ENCODE results near the gene CLN6.
"Not testable (repeated sequence)": the region's sequence is repeated elsewhere in the genome, so short reads cannot be mapped to it uniquely, and the experiment has no call there.

Gene CLN6

DNA sequence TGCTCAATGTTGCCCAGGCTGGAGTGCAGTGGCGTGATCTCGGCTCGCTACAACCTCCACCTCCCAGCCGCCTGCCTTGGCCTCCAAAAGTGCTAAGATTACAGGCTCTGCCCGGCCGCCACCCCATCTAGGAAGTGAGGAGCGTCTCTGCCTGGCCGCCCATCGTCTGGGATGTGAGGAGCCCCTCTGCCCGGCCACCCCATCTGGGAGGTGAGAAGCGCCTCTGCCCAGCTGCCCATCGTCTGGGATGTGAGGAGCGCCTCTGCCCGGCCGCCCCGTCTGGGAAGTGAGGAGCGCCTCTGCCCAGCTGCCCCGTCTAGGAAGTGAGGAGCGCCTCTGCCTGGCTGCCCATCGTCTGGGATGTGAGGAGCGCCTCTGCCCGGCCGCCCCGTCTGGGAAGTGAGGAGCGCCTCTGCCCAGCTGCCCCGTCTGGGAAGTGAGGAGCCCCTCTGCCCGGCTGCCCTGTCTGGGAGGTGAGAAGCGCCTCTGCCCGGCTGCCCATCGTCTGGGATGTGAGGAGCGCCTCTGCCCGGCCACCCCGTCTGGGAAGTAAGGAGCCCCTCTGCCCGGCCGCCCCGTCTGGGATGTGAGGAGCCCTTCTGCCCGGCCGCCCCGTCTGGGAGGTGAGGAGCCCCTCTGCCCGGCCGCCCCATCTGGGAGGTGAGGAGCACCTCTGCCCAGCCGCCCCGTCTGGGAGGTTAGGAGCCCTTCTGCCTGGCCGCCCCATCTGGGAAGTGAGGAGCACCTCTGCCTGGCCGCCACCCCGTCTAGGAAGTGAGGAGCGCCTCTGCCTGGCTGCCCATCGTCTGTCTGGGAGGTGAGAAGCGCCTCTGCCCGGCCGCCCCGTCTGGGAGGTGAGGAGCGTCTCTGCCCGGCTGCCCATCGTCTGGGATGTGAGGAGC, 7.7 kb downstream of the CLN6 start:
- not testable (repeated sequence) for H2BK5ac ChIP-seq (ENCODE audit: low read depth, low read length, poor library complexity); H4K8ac ChIP-seq (ENCODE audit: low read depth, low read length); H3K23ac ChIP-seq (ENCODE audit: low read length); H2AFZ ChIP-seq (ENCODE audit: insufficient read depth, low read length, poor library complexity); H3K27ac ChIP-seq (ENCODE audit: low read depth, low read length); H3K4me2 ChIP-seq (ENCODE audit: low read length); H3K4me1 ChIP-seq (ENCODE audit: control insufficient read depth in 1 of 2, insufficient read depth in 2 of 2, low read length in 2 of 2); H3K18ac ChIP-seq (ENCODE audit: low read length); H3K4me3 ChIP-seq (ENCODE audit: low read depth, low read length); DNase-seq; H2BK12ac ChIP-seq (ENCODE audit: low read length); H3K4ac ChIP-seq (ENCODE audit: low read depth, low read length); H3K36me3 ChIP-seq (ENCODE audit: control insufficient read depth in 1 of 2, insufficient read depth in 2 of 2, low read length in 2 of 2); H3K27me3 ChIP-seq (ENCODE audit: insufficient read depth, low read length); H3K9ac ChIP-seq (ENCODE audit: low read length); H3K79me1 ChIP-seq (ENCODE audit: low read length); H3K9me3 ChIP-seq (ENCODE audit: insufficient read depth, low read depth, low read length); H3K79me2 ChIP-seq (ENCODE audit: control insufficient read depth, insufficient read depth, low read length, poor library complexity); H3K14ac ChIP-seq (ENCODE audit: low read length); H2BK120ac ChIP-seq (ENCODE audit: insufficient read depth, low read length, poor library complexity); H4K91ac ChIP-seq (ENCODE audit: low read depth, low read length); H2AK5ac ChIP-seq (ENCODE audit: low read length); H4K12ac ChIP-seq (ENCODE audit: low read depth, low read length)
- WGBS (ENCODE audit: extremely low coverage, insufficient coverage, insufficient read length) = no CpG with 5 or more reads among the region's 55 CpGs

DNA sequence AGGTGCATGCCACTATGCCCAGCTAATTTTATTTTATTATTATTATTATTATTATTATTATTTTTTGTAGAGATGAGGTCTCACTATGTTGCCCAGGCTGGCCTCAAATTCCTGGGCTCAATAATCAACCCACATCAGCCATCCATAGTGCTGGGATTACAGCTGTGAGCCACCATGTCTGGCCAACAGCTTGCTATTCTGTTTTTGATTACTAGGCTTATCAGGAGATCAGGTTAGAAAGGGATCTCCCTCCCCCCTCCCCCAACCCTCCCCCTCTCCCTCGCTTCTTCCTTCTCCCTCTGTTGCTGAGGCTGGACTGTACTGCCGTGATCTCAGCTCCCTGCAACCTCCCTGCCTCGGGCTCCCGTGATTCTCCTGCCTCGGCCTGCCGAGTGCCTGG, 8.6 kb downstream of the CLN6 start:
- Histone ChIP-seq H3K79me1 (ENCODE audit: low read length) (no peaks in the 10 kb centered on the region), H3K4me2 (ENCODE audit: low read length) (no peak overlapping the region), H2BK12ac (ENCODE audit: low read length) (no peak overlapping the region), H3K9ac (ENCODE audit: low read length) (no peak overlapping the region), H3K4ac (ENCODE audit: low read depth, low read length) (no peak overlapping the region), H3K4me3 (ENCODE audit: low read depth, low read length) (no peak overlapping the region), H4K91ac (ENCODE audit: low read depth, low read length) (no peak overlapping the region), H3K23ac (ENCODE audit: low read length) (no peak overlapping the region), H3K18ac (ENCODE audit: low read length) (no peak overlapping the region), H4K12ac (ENCODE audit: low read depth, low read length) (no peak overlapping the region), H3K27me3 (ENCODE audit: insufficient read depth, low read length) (no peaks in the 10 kb centered on the region), H3K79me2 (ENCODE audit: control insufficient read depth, insufficient read depth, low read length, poor library complexity) (peaks cover 2% of the 10 kb centered on the region), H2AFZ (ENCODE audit: insufficient read depth, low read length, poor library complexity) (no peak overlapping the region), H3K27ac (ENCODE audit: low read depth, low read length) (no peak overlapping the region), H4K8ac (ENCODE audit: low read depth, low read length) (no peak overlapping the region), H2BK120ac (ENCODE audit: insufficient read depth, low read length, poor library complexity) (no peak overlapping the region), H3K9me3 (ENCODE audit: insufficient read depth, low read depth, low read length) (peaks cover 2% of the 10 kb centered on the region), H3K4me1 (ENCODE audit: control insufficient read depth in 1 of 2, insufficient read depth in 2 of 2, low read length in 2 of 2) (no peaks in the 10 kb centered on the region), H2AK5ac (ENCODE audit: low read length) (no peak overlapping the region), H2BK5ac (ENCODE audit: low read depth, low read length, poor library complexity) (no peak overlapping the region), H3K14ac (ENCODE audit: low read length) (no peak overlapping the region), H3K36me3 (ENCODE audit: control insufficient read depth in 1 of 2, insufficient read depth in 2 of 2, low read length in 2 of 2) (peaks cover 5 to 7% of the 10 kb centered on the region in 2 experiments)
- no CpG with 5 or more reads among the region's 6 CpGs for WGBS (ENCODE audit: extremely low coverage, insufficient coverage, insufficient read length)
- no peak for DNase-seq

GRCh38 chr15:68220489-68220888, 9.0 kb downstream of the CLN6 start:
- no peak overlapping the region for H3K4ac ChIP-seq (ENCODE audit: low read depth, low read length)
- WGBS (ENCODE audit: extremely low coverage, insufficient coverage, insufficient read length) = no CpG with 5 or more reads among the region's 2 CpGs
- no peak overlapping the region for H2BK12ac ChIP-seq (ENCODE audit: low read length)
- H3K36me3 ChIP-seq (ENCODE audit: control insufficient read depth in 1 of 2, insufficient read depth in 2 of 2, low read length in 2 of 2) = peaks cover 5 to 8% of the 10 kb centered on the region in 2 experiments
- H2AK5ac ChIP-seq (ENCODE audit: low read length) = no peak overlapping the region
- no peak overlapping the region for H3K4me3 ChIP-seq (ENCODE audit: low read depth, low read length)
- no peak overlapping the region for H2AFZ ChIP-seq (ENCODE audit: insufficient read depth, low read length, poor library complexity)
- H3K9me3 ChIP-seq (ENCODE audit: insufficient read depth, low read depth, low read length) = peaks cover 2% of the 10 kb centered on the region
- no peak overlapping the region for H3K14ac ChIP-seq (ENCODE audit: low read length)
- no peak overlapping the region for H3K27ac ChIP-seq (ENCODE audit: low read depth, low read length)
- no peak overlapping the region for H4K91ac ChIP-seq (ENCODE audit: low read depth, low read length)
- no peak overlapping the region for H4K8ac ChIP-seq (ENCODE audit: low read depth, low read length)
- no peak overlapping the region for H2BK5ac ChIP-seq (ENCODE audit: low read depth, low read length, poor library complexity)
- H3K4me1 ChIP-seq (ENCODE audit: control insufficient read depth in 1 of 2, insufficient read depth in 2 of 2, low read length in 2 of 2) = no peaks in the 10 kb centered on the region
- no peak for DNase-seq
- H3K4me2 ChIP-seq (ENCODE audit: low read length) = no peak overlapping the region
- no peaks in the 10 kb centered on the region for H3K27me3 ChIP-seq (ENCODE audit: insufficient read depth, low read length)
- no peak overlapping the region for H3K18ac ChIP-seq (ENCODE audit: low read length)
- no peak overlapping the region for H2BK120ac ChIP-seq (ENCODE audit: insufficient read depth, low read length, poor library complexity)
- no peak overlapping the region for H3K23ac ChIP-seq (ENCODE audit: low read length)
- no peak overlapping the region for H3K9ac ChIP-seq (ENCODE audit: low read length)
- no peaks in the 10 kb centered on the region for H3K79me1 ChIP-seq (ENCODE audit: low read length)
- peaks cover 2% of the 10 kb centered on the region for H3K79me2 ChIP-seq (ENCODE audit: control insufficient read depth, insufficient read depth, low read length, poor library complexity)
- H4K12ac ChIP-seq (ENCODE audit: low read depth, low read length) = peak overlapping the region; percentile 38

- DNase-seq = no peak
- no peak overlapping the region for H3K9ac ChIP-seq (ENCODE audit: low read length)
- H2AK5ac ChIP-seq (ENCODE audit: low read length) = no peak overlapping the region
- no peak overlapping the region for H2AFZ ChIP-seq (ENCODE audit: insufficient read depth, low read length, poor library complexity)
- no CpG with 5 or more reads among the region's 9 CpGs for WGBS (ENCODE audit: extremely low coverage, insufficient coverage, insufficient read length)
- peaks cover 5 to 8% of the 10 kb centered on the region in 2 experiments for H3K36me3 ChIP-seq (ENCODE audit: control insufficient read depth in 1 of 2, insufficient read depth in 2 of 2, low read length in 2 of 2)
- H4K8ac ChIP-seq (ENCODE audit: low read depth, low read length) = no peak overlapping the region
- H2BK5ac ChIP-seq (ENCODE audit: low read depth, low read length, poor library complexity) = no peak overlapping the region
- no peak overlapping the region for H4K12ac ChIP-seq (ENCODE audit: low read depth, low read length)
- no peak overlapping the region for H3K27ac ChIP-seq (ENCODE audit: low read depth, low read length)
- no peaks in the 10 kb centered on the region for H3K79me1 ChIP-seq (ENCODE audit: low read length)
- no peaks in the 10 kb centered on the region for H3K27me3 ChIP-seq (ENCODE audit: insufficient read depth, low read length)
- H3K23ac ChIP-seq (ENCODE audit: low read length) = no peak overlapping the region
- no peak overlapping the region for H4K91ac ChIP-seq (ENCODE audit: low read depth, low read length)
- no peak overlapping the region for H3K4me2 ChIP-seq (ENCODE audit: low read length)
- no peak overlapping the region for H2BK12ac ChIP-seq (ENCODE audit: low read length)
- H3K4me3 ChIP-seq (ENCODE audit: low read depth, low read length) = no peak overlapping the region
- H2BK120ac ChIP-seq (ENCODE audit: insufficient read depth, low read length, poor library complexity) = no peak overlapping the region
- peaks cover 2% of the 10 kb centered on the region for H3K9me3 ChIP-seq (ENCODE audit: insufficient read depth, low read depth, low read length)
- no peak overlapping the region for H3K18ac ChIP-seq (ENCODE audit: low read length)
- no peak overlapping the region for H3K14ac ChIP-seq (ENCODE audit: low read length)
- no peaks in the 10 kb centered on the region for H3K4me1 ChIP-seq (ENCODE audit: control insufficient read depth in 1 of 2, insufficient read depth in 2 of 2, low read length in 2 of 2)
- H3K4ac ChIP-seq (ENCODE audit: low read depth, low read length) = peak overlapping the region; percentile 21
- no peaks in the 10 kb centered on the region for H3K79me2 ChIP-seq (ENCODE audit: control insufficient read depth, insufficient read depth, low read length, poor library complexity)
Observed at GRCh38 chr15:68218847-68219798, 10.4 kb downstream of the CLN6 start.
